Liver (tissue), 9 donors: Measurements from ENCODE around the gene HOXB2. TPM values are rescaled to one million over a fixed set of nuclear protein-coding genes. Genes with fewer than 3 reads are reported as not detected.
A peak's percentile ranks its signal among the peaks of the same experiment; 100 is the strongest.

Source experiments
- DNase-seq: peaks from one replicate; pipeline ENCODE4 v3.0.0-alpha.2; 2017; ENCODE audit warnings: low spot score
- H3K27ac ChIP-seq, 2 donors: one replicate each; pipeline ENCODE4 v1.7.0; 2013; ENCODE audit warnings: inconsistent platforms in 2 of 2, low read length in 2 of 2, control low read depth in 1 of 2, low read depth in 1 of 2, mild to moderate bottlenecking in 1 of 2
- H3K27me3 ChIP-seq, 4 donors: one replicate each; pipeline versions ENCODE4 v1.6.1 to v1.7.0; 2013; ENCODE audit warnings: low read length in 3 of 4, inconsistent platforms in 1 of 4, mild to moderate bottlenecking in 1 of 4, moderate library complexity in 1 of 4; ENCODE audit not compliant: control insufficient read depth in 4 of 4, insufficient read depth in 4 of 4
- H3K36me3 ChIP-seq, 4 donors: one replicate each; pipeline versions ENCODE4 v1.6.1 to v1.7.0; 2013; ENCODE audit warnings: low read length in 3 of 4, mild to moderate bottlenecking in 3 of 4, low read depth in 1 of 4, moderate library complexity in 1 of 4; ENCODE audit not compliant: control insufficient read depth in 4 of 4, insufficient read depth in 3 of 4
- H3K4me1 ChIP-seq, 4 donors: one replicate each; pipeline versions ENCODE4 v1.6.1 to v1.7.0; 2013; ENCODE audit warnings: low read length in 3 of 4, mild to moderate bottlenecking in 3 of 4, moderate library complexity in 1 of 4; ENCODE audit not compliant: control insufficient read depth in 4 of 4, insufficient read depth in 4 of 4
- H3K4me3 ChIP-seq, 3 donors: one replicate each; pipeline versions ENCODE4 v1.6.1 to v1.7.0; 2013; ENCODE audit warnings: low read length in 3 of 3, control low read depth in 1 of 3, low read depth in 1 of 3, mild to moderate bottlenecking in 1 of 3
- H3K9ac ChIP-seq, 2 donors: one replicate each; pipeline ENCODE4 v1.7.0; 2013; ENCODE audit warnings: low read length in 2 of 2, mild to moderate bottlenecking in 2 of 2, moderate library complexity in 2 of 2, control low read depth in 1 of 2, low read depth in 1 of 2
- H3K9me3 ChIP-seq, 4 donors: one replicate each; pipeline versions ENCODE4 v1.6.1 to v1.7.0; 2013; ENCODE audit warnings: low read length in 3 of 4; ENCODE audit not compliant: control insufficient read depth in 4 of 4
- EGR1 ChIP-seq, 2 donors: IDR thresholded peaks; 2 replicates each; pipeline ENCODE4 v1.6.1; 2016 to 2018; ENCODE audit warnings: antibody characterized with exemption in 2 of 2, low read depth in 2 of 2
- FOXA2 ChIP-seq: IDR thresholded peaks from 2 replicates; pipeline ENCODE4 v1.6.1; 2016; ENCODE audit warnings: antibody characterized with exemption
- GABPA ChIP-seq, 2 donors: IDR thresholded peaks in 1 of 2; conservative IDR thresholded peaks in 1 of 2; 2 replicates each; pipeline ENCODE4 v1.6.1; 2016; ENCODE audit warnings: antibody characterized with exemption in 2 of 2, mild to moderate bottlenecking in 1 of 2, moderate library complexity in 1 of 2
- HNF4A ChIP-seq, 2 donors: conservative IDR thresholded peaks; 2 replicates each; pipeline ENCODE4 v1.6.1; 2016; ENCODE audit warnings: antibody characterized with exemption in 2 of 2, mild to moderate bottlenecking in 2 of 2
- JUND ChIP-seq, 2 donors: IDR thresholded peaks; 2 replicates each; pipeline ENCODE4 v1.6.1; 2016; ENCODE audit warnings: antibody characterized with exemption in 2 of 2
- NR2F2 ChIP-seq: IDR thresholded peaks from 2 replicates; pipeline ENCODE4 v1.6.1; 2016; ENCODE audit warnings: antibody characterized with exemption
- RXRA ChIP-seq, 2 donors: IDR thresholded peaks; 2 replicates each; pipeline ENCODE4 v1.6.1; 2017 to 2018; ENCODE audit warnings: antibody characterized with exemption in 2 of 2, mild to moderate bottlenecking in 1 of 2
- SP1 ChIP-seq: IDR thresholded peaks from 2 replicates; pipeline ENCODE4 v1.6.1; 2018; ENCODE audit warnings: antibody characterized with exemption, mild to moderate bottlenecking
- TAF1 ChIP-seq: conservative IDR thresholded peaks from 2 replicates; pipeline ENCODE4 v1.6.1; 2016; ENCODE audit warnings: antibody characterized with exemption, mild to moderate bottlenecking
- WGBS: extraction: QIAGEN DNeasy Blood & Tissue Kit; methylation state at CpG from one replicate; pipeline ENCODE4 v1.1.7; 2013; 5-methylcytosine and 5-hydroxymethylcytosine counted together
- polyA plus RNA-seq, 2 donors: library from polyadenylated mRNA; stranded (reverse) in 1 of 2; unstranded in 1 of 2; fragments of 200-250 nt in 1 of 2; fragments of >200 nt in 1 of 2; fragmentation: Nextera tagmentation in 1 of 2; extraction: Ambion mirVana in 1 of 2; gene quantifications; one replicate each; pipeline versions ENCODE4 v1.2.1 to v1.2.3, GENCODE V29; 2013 to 2015
- total RNA-seq, 2 donors: library from RNA; depleted of rRNA; stranded (reverse); fragments of >200 nt; gene quantifications; one replicate each; pipeline ENCODE4 v1.2.3, GENCODE V29; 2014
- TF ChIP-seq, protein P1 (sequence below): IDR thresholded peaks from 2 replicates; pipeline ENCODE4 v1.6.1; 2016; ENCODE audit warnings: antibody characterized with exemption
- TF ChIP-seq, protein P2 (sequence below): fragments of 150-350 bp; IDR thresholded peaks from 2 replicates; pipeline ENCODE4 v1.5.1; 2017; ENCODE audit warnings: improper control_type of control experiment, low read depth, low read length; ENCODE audit not compliant: missing input control
- TF ChIP-seq, protein P3 (sequence below): IDR thresholded peaks from 2 replicates; pipeline ENCODE4 v1.6.1; 2016; ENCODE audit warnings: antibody characterized with exemption
- TF ChIP-seq, protein P4 (sequence below): IDR thresholded peaks from 2 replicates; pipeline ENCODE4 v1.6.1; 2016; ENCODE audit warnings: antibody characterized with exemption, mild to moderate bottlenecking
- TF ChIP-seq, protein P5 (sequence below): IDR thresholded peaks from 2 replicates; pipeline ENCODE4 v1.6.1; 2016; ENCODE audit warnings: antibody characterized with exemption
- donor health status: healthy.
- donor health status: healthy.
- donor health status: healthy.
- donor health status: healthy.
- donor health status: healthy.

HOXB2 gene
- total and polyA plus RNA-seq, 4 donors, result 0.67 to 2.5 (median 1.8) TPM

DNA sequence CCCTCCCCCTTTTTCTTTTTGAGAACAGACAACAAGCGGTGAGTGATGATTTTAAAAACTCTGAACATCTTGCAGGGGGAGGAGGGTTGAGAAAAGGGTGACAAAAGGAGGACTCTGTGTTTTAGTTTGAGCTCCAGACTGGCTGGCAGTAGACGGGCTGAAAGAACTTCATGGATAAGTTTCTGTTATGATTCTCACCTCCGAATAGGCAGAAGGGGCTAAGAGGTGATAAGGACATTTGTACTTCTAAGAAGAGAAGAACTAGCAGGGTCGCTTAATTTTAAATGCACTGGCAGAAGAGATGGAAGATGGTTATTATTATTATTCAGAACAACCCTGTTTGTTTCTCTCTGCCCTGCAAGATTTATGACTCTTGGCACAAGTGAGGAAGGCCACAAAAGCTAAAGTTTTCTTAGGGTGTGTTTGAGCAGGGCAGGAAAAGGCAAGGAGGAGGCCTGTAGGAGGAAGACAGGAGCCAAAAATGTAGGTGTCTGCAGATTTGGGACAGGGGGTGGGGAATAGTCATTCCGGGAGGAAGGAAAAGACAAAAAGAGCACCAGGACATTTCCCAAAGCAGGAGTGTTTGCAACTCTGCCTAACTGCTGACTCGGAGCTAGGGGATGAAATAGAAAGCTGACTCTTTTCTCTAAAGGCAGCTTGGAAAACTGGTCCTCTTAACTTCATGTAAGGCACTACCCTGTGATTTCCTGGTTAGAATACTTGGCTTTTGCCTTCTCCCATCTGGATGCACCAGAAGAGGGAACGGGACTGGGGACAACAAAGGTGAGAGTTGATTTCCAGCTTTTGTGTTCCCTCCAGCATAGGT lies 11.9 kb upstream of the HOXB2 start:
- no peaks in the 10 kb centered on the region for H3K4me1 ChIP-seq

DNA sequence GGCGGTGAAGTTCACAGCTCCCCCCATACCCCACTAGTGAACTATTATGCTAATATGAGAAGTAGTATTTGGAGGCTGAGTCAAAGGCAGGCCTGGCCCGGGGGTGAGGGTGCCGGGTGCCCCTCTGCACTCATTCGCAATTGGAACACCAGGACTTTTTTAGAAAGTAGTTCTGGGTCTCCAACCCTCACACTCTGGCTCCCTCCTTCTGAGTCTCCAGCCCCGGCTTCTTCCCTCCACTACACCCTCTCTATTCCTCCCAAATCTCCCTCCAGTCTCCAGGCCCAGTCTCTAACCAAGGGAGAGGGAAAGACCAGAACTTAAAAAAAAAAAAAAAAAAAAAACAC lies 11.3 kb upstream of the HOXB2 start:
- WGBS, result 23% methylated on average over 5 of the region's 5 CpGs
- H3K27me3 ChIP-seq, result peaks cover 0 to 5% (median 1%) of the 10 kb centered on the region in 4 donors
- H3K4me1 ChIP-seq, result no peaks in the 10 kb centered on the region
- no peak overlapping the region for H3K9ac ChIP-seq
- H3K36me3 ChIP-seq, result no peaks in the 10 kb centered on the region
- no peak for DNase-seq
- no peaks in the 10 kb centered on the region for H3K9me3 ChIP-seq
- H3K4me3 ChIP-seq, result no peak overlapping the region
- H3K27ac ChIP-seq, result peak overlapping the region in 1 of 2 donors; percentile 57
- TF ChIP-seq, protein P1, sequence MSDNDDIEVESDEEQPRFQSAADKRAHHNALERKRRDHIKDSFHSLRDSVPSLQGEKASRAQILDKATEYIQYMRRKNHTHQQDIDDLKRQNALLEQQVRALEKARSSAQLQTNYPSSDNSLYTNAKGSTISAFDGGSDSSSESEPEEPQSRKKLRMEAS, result no peak
- TF ChIP-seq, protein P2, sequence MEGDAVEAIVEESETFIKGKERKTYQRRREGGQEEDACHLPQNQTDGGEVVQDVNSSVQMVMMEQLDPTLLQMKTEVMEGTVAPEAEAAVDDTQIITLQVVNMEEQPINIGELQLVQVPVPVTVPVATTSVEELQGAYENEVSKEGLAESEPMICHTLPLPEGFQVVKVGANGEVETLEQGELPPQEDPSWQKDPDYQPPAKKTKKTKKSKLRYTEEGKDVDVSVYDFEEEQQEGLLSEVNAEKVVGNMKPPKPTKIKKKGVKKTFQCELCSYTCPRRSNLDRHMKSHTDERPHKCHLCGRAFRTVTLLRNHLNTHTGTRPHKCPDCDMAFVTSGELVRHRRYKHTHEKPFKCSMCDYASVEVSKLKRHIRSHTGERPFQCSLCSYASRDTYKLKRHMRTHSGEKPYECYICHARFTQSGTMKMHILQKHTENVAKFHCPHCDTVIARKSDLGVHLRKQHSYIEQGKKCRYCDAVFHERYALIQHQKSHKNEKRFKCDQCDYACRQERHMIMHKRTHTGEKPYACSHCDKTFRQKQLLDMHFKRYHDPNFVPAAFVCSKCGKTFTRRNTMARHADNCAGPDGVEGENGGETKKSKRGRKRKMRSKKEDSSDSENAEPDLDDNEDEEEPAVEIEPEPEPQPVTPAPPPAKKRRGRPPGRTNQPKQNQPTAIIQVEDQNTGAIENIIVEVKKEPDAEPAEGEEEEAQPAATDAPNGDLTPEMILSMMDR, result no peak
- TF ChIP-seq JUND (IDR thresholded peaks at IDR 0.05) (no peak), HNF4A (conservative IDR thresholded peaks at IDR 0.05) (no peak), GABPA (IDR thresholded peaks at IDR 0.05 in 1 of 2, conservative IDR thresholded peaks at IDR 0.05 in 1 of 2) (no peak), NR2F2 (no peak), RXRA (IDR thresholded peaks at IDR 0.05) (no peak), FOXA2 (no peak)
- TF ChIP-seq, protein P3, sequence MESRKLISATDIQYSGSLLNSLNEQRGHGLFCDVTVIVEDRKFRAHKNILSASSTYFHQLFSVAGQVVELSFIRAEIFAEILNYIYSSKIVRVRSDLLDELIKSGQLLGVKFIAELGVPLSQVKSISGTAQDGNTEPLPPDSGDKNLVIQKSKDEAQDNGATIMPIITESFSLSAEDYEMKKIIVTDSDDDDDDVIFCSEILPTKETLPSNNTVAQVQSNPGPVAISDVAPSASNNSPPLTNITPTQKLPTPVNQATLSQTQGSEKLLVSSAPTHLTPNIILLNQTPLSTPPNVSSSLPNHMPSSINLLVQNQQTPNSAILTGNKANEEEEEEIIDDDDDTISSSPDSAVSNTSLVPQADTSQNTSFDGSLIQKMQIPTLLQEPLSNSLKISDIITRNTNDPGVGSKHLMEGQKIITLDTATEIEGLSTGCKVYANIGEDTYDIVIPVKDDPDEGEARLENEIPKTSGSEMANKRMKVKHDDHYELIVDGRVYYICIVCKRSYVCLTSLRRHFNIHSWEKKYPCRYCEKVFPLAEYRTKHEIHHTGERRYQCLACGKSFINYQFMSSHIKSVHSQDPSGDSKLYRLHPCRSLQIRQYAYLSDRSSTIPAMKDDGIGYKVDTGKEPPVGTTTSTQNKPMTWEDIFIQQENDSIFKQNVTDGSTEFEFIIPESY, result no peak

More for the DNA sequence above, 11.9 kb upstream of the HOXB2 start:
- Histone ChIP-seq H3K9me3 (no peaks in the 10 kb centered on the region), H3K27ac (peak overlapping the region; percentile 3 to 16), H3K27me3 (peaks cover 0 to 5% (median 3%) of the 10 kb centered on the region in 4 donors), H3K9ac (no peak overlapping the region), H3K36me3 (no peaks in the 10 kb centered on the region), H3K4me3 (no peak overlapping the region)
- TF ChIP-seq, protein P4, sequence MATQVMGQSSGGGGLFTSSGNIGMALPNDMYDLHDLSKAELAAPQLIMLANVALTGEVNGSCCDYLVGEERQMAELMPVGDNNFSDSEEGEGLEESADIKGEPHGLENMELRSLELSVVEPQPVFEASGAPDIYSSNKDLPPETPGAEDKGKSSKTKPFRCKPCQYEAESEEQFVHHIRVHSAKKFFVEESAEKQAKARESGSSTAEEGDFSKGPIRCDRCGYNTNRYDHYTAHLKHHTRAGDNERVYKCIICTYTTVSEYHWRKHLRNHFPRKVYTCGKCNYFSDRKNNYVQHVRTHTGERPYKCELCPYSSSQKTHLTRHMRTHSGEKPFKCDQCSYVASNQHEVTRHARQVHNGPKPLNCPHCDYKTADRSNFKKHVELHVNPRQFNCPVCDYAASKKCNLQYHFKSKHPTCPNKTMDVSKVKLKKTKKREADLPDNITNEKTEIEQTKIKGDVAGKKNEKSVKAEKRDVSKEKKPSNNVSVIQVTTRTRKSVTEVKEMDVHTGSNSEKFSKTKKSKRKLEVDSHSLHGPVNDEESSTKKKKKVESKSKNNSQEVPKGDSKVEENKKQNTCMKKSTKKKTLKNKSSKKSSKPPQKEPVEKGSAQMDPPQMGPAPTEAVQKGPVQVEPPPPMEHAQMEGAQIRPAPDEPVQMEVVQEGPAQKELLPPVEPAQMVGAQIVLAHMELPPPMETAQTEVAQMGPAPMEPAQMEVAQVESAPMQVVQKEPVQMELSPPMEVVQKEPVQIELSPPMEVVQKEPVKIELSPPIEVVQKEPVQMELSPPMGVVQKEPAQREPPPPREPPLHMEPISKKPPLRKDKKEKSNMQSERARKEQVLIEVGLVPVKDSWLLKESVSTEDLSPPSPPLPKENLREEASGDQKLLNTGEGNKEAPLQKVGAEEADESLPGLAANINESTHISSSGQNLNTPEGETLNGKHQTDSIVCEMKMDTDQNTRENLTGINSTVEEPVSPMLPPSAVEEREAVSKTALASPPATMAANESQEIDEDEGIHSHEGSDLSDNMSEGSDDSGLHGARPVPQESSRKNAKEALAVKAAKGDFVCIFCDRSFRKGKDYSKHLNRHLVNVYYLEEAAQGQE, result no peak
- TF ChIP-seq, protein P2, result no peak
- TF ChIP-seq EGR1 (IDR thresholded peaks at IDR 0.05; ENCODE audit: low read depth in 2 of 2) (no peak), JUND (IDR thresholded peaks at IDR 0.05) (no peak), NR2F2 (no peak), RXRA (IDR thresholded peaks at IDR 0.05) (no peak), TAF1 (no peak), HNF4A (conservative IDR thresholded peaks at IDR 0.05) (no peak), SP1 (no peak)
- TF ChIP-seq, protein P5, sequence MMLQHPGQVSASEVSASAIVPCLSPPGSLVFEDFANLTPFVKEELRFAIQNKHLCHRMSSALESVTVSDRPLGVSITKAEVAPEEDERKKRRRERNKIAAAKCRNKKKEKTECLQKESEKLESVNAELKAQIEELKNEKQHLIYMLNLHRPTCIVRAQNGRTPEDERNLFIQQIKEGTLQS, result no peak
- 25% methylated on average over 7 of the region's 7 CpGs for WGBS
- no peak for DNase-seq
